CD4-positive, alpha-beta memory T cell (primary cell): ENCODE data around the gene SLC38A5. TPM values are rescaled to one million over a fixed set of nuclear protein-coding genes. Genes with fewer than 3 reads are reported as not detected.

Source experiments
- CTCF ChIA-PET: fragments of 350-600 bp; sonication (Branson Sonifier 250); formaldehyde crosslinking; loops from one replicate; lab custom pipeline; 2021; ENCODE audit warnings: inconsistent platforms; ENCODE audit not compliant: partially characterized antibody; lab: Charles Lee
- POLR2A ChIA-PET: fragments of 350-600 bp; sonication (Branson Sonifier 250); formaldehyde crosslinking; loops from one replicate; lab custom pipeline; 2021; ENCODE audit not compliant: partially characterized antibody; lab: Charles Lee
- DNase-seq, 5 donors: peaks; one replicate each; pipeline versions ENCODE4 v3.0.0 to v3.0.0-alpha.2; 2020 to 2022; ENCODE audit warnings: mixed read lengths in 1 of 5
- H3K27ac ChIP-seq: one replicate; pipeline ENCODE4 v1.7.0; 2013; ENCODE audit warnings: low read depth, low read length
- H3K27me3 ChIP-seq: 2 replicates; pipeline ENCODE4 v1.7.0; 2013; ENCODE audit warnings: mild to moderate bottlenecking, low read length, moderate library complexity; ENCODE audit not compliant: insufficient read depth
- H3K36me3 ChIP-seq: 2 replicates; pipeline ENCODE4 v1.7.0; 2013; ENCODE audit warnings: mild to moderate bottlenecking, low read length, moderate library complexity; ENCODE audit not compliant: insufficient read depth
- H3K4me1 ChIP-seq: 2 replicates; pipeline ENCODE4 v1.7.0; 2013; ENCODE audit warnings: mild to moderate bottlenecking, low read length, moderate library complexity; ENCODE audit not compliant: insufficient read depth
- H3K4me3 ChIP-seq, 2 donors: one replicate each; pipeline ENCODE4 v1.7.0; 2013; ENCODE audit warnings: low read length in 2 of 2, mild to moderate bottlenecking in 1 of 2
- H3K9me3 ChIP-seq, 2 donors: one replicate each; pipeline ENCODE4 v1.7.0; 2013; ENCODE audit warnings: low read length in 2 of 2, control low read depth in 1 of 2; ENCODE audit not compliant: control insufficient read depth in 1 of 2
- H3K27ac Mint-ChIP-seq, 7 donors: one replicate each; pipeline ENCODE4 v1.8.0; 2020 to 2021; ENCODE audit warnings: mixed read lengths in 7 of 7, mild to moderate bottlenecking in 6 of 7, inconsistent platforms in 3 of 7, moderate library complexity in 3 of 7
- H3K27me3 Mint-ChIP-seq, 2 donors: one replicate each; pipeline ENCODE4 v1.8.0; 2020 to 2021; ENCODE audit warnings: mixed read lengths in 2 of 2
- H3K36me3 Mint-ChIP-seq, 2 donors: one replicate each; pipeline ENCODE4 v1.8.0; 2020 to 2021; ENCODE audit warnings: mixed read lengths in 2 of 2, inconsistent platforms in 1 of 2, mild to moderate bottlenecking in 1 of 2
- H3K4me1 Mint-ChIP-seq, 4 donors: one replicate each; pipeline ENCODE4 v1.8.0; 2020 to 2021; ENCODE audit warnings: mixed read lengths in 4 of 4, mild to moderate bottlenecking in 1 of 4
- H3K4me3 Mint-ChIP-seq, 8 donors: one replicate each; pipeline ENCODE4 v1.8.0; 2020 to 2021; ENCODE audit warnings: mixed read lengths in 8 of 8, mild to moderate bottlenecking in 7 of 8, moderate library complexity in 6 of 8, inconsistent platforms in 3 of 8
- H3K9me3 Mint-ChIP-seq, 8 donors: one replicate each; pipeline ENCODE4 v1.8.0; 2020 to 2021; ENCODE audit warnings: mixed read lengths in 8 of 8, mild to moderate bottlenecking in 5 of 8, inconsistent platforms in 3 of 8, moderate library complexity in 1 of 8
- intact Hi-C: fragments of 100-400 bp; cut with micrococcal nuclease; formaldehyde crosslinking; loops from one replicate; pipeline ENCODE4 v1.15.1; 2023
- polyA plus RNA-seq, 2 donors: library from polyadenylated mRNA; unstranded; fragments of 300-500 nt; fragmentation: Illumina TruSeq; gene quantifications; one replicate each; pipeline ENCODE4 v1.2.3, GENCODE V29; 2021
- total RNA-seq, 2 experiments: library from RNA; stranded (reverse); gene quantifications; one replicate each; pipeline ENCODE4 v1.2.3, GENCODE V29; 2021

SLC38A5 gene
- total and polyA plus RNA-seq, 4 experiments from 2014 or later = 18.4 to 34.0 (median 21.2) TPM

DNA sequence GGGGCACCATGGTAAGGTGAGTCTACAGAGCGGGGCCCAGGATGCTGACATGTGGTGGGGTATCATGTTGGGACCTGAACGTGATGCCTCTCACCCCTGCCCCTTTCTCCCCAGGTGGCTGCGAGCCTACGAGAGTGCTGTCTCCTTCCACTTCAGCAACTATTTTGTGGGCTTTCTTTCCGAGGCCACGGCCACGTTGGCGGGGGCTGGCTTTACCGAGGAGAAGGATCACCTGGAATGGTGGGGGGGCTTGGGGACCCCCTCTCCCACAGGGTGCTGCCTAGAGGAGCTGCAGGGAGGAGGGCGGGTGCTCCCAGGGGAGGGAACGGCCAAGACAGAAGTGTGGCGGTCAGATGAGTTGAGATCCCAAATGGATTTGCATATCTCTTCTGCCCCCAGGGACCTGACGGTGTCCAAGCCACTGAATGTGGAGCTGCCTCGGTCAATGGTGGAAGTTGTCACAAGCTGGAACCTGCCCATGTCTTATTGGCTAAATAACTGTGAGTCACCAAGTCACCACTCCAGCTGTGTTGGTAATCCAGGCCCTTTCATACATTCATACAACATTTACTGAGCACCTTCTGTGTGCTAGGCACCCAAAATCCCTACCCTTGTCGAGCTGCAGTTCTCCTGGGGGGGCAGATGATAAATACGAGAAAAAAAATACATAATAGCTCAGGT, 44.2 kb upstream of the SLC38A5 start:
- H3K9me3 Mint-ChIP-seq = peaks cover 0 to 4% (median 0%) of the 10 kb centered on the region in 8 donors
- H3K27ac ChIP-seq = no peak overlapping the region
- no peaks in the 10 kb centered on the region for H3K27me3 ChIP-seq
- no peak overlapping the region for H3K4me3 Mint-ChIP-seq
- no peak overlapping the region for H3K4me3 ChIP-seq
- no peaks in the 10 kb centered on the region for H3K36me3 ChIP-seq
- ChIA-PET POLR2A (no interaction called here), CTCF (interaction anchor here (0.9 kb wide), 1 partner anchor 24 kb away, joined by 3 read pairs; no protein-coding TSS in a partner anchor)
- intact Hi-C loops = no loop called here
- H3K27me3 Mint-ChIP-seq = no peaks in the 10 kb centered on the region
- H3K9me3 ChIP-seq = no peaks in the 10 kb centered on the region
- peaks cover 20% of the 10 kb centered on the region for H3K4me1 ChIP-seq
- peaks cover 11 to 28% (median 18%) of the 10 kb centered on the region in 4 donors for H3K4me1 Mint-ChIP-seq
- DNase-seq = no peak
- peaks cover 7 to 28% of the 10 kb centered on the region in 2 donors for H3K36me3 Mint-ChIP-seq
- H3K27ac Mint-ChIP-seq = no peak overlapping the region

DNA sequence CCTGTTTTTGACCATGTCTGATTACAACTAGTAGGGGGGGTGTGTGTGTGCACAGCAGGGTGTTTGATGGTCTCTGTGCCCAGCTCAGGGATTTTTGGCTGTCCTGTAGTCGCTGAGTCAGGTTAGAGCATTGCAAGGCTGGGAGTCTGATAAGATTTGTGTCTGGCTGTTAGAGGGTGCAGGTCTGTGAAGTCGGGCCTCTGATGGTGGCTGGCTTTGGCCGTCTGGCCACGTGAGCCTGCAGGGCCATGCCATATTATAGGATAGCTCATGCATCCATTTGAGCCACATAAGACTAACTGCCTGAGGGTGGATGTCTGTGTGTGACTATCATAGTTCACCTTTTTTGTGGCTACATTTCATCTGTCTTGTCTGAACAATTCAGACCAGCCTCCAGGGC, 43.6 kb upstream of the SLC38A5 start:
- ChIA-PET POLR2A (interaction anchor here (1.4 kb wide), 1 partner anchor 60 kb away, joined by 4 read pairs; the partner anchor contains the start of gene RBM3), CTCF (interaction anchor here (0.6 kb wide), 1 partner anchor 24 kb away, joined by 3 read pairs; no protein-coding TSS in a partner anchor)
- H3K4me3 ChIP-seq = no peak overlapping the region
- H3K9me3 ChIP-seq = no peaks in the 10 kb centered on the region
- H3K36me3 Mint-ChIP-seq = peaks cover 7 to 29% of the 10 kb centered on the region in 2 donors
- peaks cover 21% of the 10 kb centered on the region for H3K4me1 ChIP-seq
- no peak overlapping the region for H3K27ac Mint-ChIP-seq
- peaks cover 0 to 4% (median 0%) of the 10 kb centered on the region in 8 donors for H3K9me3 Mint-ChIP-seq
- DNase-seq = no peak
- intact Hi-C loops = no loop called here
- no peak overlapping the region for H3K27ac ChIP-seq
- no peaks in the 10 kb centered on the region for H3K36me3 ChIP-seq
- no peak overlapping the region for H3K4me3 Mint-ChIP-seq
- H3K4me1 Mint-ChIP-seq = peaks cover 10 to 28% (median 16%) of the 10 kb centered on the region in 4 donors
- H3K27me3 Mint-ChIP-seq = no peaks in the 10 kb centered on the region
- H3K27me3 ChIP-seq = no peaks in the 10 kb centered on the region

DNA sequence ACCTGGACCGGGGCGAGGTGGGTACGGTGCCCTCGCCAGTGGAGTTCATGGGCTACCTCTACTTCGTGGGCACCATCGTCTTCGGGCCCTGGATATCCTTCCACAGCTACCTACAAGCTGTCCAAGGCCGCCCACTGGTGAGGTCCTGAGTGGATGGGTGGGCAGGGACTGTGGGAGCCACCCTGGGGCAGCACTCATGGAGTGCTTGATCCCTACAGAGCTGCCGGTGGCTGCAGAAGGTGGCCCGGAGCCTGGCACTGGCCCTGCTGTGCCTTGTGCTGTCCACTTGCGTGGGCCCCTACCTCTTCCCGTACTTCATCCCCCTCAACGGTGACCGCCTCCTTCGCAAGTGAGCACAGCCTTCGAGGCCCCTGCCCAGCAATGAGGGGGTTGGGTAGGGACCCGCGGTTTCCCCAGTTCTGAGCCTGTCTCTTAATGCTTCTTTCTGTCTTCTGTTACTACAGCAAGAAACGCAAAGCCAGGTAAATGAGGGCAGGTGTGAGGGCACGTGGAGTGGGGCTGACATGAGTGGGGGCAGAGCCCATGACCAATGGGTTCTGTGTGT, 42.4 kb upstream of the SLC38A5 start:
- Mint-ChIP-seq H3K27me3 (no peaks in the 10 kb centered on the region), H3K4me1 (peaks cover 11 to 28% (median 18%) of the 10 kb centered on the region in 4 donors), H3K27ac (no peak overlapping the region), H3K9me3 (peaks cover 0 to 4% (median 0%) of the 10 kb centered on the region in 8 donors), H3K4me3 (no peak overlapping the region), H3K36me3 (peaks cover 7 to 29% of the 10 kb centered on the region in 2 donors)
- Histone ChIP-seq H3K9me3 (no peaks in the 10 kb centered on the region), H3K27ac (no peak overlapping the region), H3K4me3 (no peak overlapping the region), H3K36me3 (no peaks in the 10 kb centered on the region), H3K27me3 (no peaks in the 10 kb centered on the region), H3K4me1 (peaks cover 21% of the 10 kb centered on the region)
- ChIA-PET POLR2A (interaction anchor here (1.4 kb wide), 1 partner anchor 62 kb away, joined by 4 read pairs; the partner anchor contains the start of gene RBM3), CTCF (no interaction called here)
- no peak for DNase-seq
- intact Hi-C loops = no loop called here

DNA sequence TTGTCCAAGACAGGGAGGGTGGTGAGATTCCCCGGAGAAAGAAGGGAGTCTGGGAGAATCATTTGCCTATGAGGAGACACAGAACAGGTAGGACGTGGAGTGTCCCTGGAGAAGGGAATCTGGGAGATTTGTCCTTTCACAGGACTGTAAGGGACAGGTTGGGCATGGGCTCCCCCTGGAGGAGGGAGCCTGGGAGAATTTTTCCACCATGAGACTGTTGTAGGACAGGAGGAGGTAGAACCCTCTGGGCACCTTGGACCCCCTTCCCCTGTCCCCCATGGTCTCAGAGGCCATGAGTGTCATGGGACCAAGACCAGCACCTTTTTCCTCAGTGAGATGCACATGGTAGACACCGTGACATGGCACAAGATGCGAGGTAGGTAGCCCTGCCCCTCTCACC, 41.5 kb upstream of the SLC38A5 start:
- H3K36me3 Mint-ChIP-seq = peaks cover 7 to 24% of the 10 kb centered on the region in 2 donors
- Histone ChIP-seq H3K9me3 (no peaks in the 10 kb centered on the region), H3K4me1 (peaks cover 16% of the 10 kb centered on the region), H3K36me3 (no peaks in the 10 kb centered on the region), H3K4me3 (no peak overlapping the region), H3K27ac (no peak overlapping the region), H3K27me3 (no peaks in the 10 kb centered on the region)
- ChIA-PET CTCF (no interaction called here), POLR2A (no interaction called here)
- H3K27ac Mint-ChIP-seq = peak overlapping the region in 2 of 7 donors; percentile 46 to 48
- peak overlapping the region in 1 of 8 donors; percentile 20 for H3K4me3 Mint-ChIP-seq
- no peak for DNase-seq
- intact Hi-C loops = no loop called here
- H3K27me3 Mint-ChIP-seq = no peaks in the 10 kb centered on the region
- H3K4me1 Mint-ChIP-seq = peaks cover 10 to 28% (median 12%) of the 10 kb centered on the region in 4 donors
- H3K9me3 Mint-ChIP-seq = peaks cover 0 to 1% (median 0%) of the 10 kb centered on the region in 8 donors

DNA sequence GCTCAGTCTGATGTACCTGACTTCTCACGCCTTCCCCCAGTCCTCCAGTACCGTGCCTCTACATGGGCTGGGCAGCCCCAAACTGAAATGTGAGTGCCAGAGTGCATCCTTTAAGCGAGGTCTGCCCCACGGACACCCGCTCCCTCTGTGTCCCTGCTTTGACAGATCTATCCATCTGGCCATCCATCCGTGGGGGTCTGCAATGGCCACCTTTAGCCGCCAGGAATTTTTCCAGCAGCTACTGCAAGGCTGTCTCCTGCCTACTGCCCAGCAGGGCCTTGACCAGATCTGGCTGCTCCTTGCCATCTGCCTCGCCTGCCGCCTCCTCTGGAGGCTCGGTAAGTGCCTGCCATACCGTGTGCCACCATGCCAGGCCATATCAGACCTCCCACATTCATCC, 39.6 kb upstream of the SLC38A5 start:
- Mint-ChIP-seq H3K27ac (peak overlapping the region; percentile 61 to 96 (median 91)), H3K27me3 (no peaks in the 10 kb centered on the region), H3K9me3 (peaks cover 0 to 1% (median 0%) of the 10 kb centered on the region in 8 donors), H3K4me1 (peaks cover 10 to 23% (median 12%) of the 10 kb centered on the region in 4 donors), H3K4me3 (peak overlapping the region; percentile 82 to 91 (median 88)), H3K36me3 (peaks cover 0 to 13% of the 10 kb centered on the region in 2 donors)
- no peak for DNase-seq
- Histone ChIP-seq H3K27ac (peak overlapping the region; percentile 78), H3K4me3 (peak overlapping the region in 1 of 2 donors; percentile 64), H3K9me3 (no peaks in the 10 kb centered on the region), H3K36me3 (no peaks in the 10 kb centered on the region), H3K27me3 (no peaks in the 10 kb centered on the region), H3K4me1 (peaks cover 16% of the 10 kb centered on the region)
- ChIA-PET POLR2A (interaction anchor here (0.7 to 3.1 kb wide), 4 partner anchors 11 to 65 kb away, joined by 3 to 19 read pairs (median 6); partner anchors contain the start of genes EBP, RBM3 and TBC1D25), CTCF (interaction anchor here (0.5 kb wide), 1 partner anchor 1364 kb away, joined by 3 read pairs; no protein-coding TSS in a partner anchor)
- intact Hi-C loops = no loop called here

DNA sequence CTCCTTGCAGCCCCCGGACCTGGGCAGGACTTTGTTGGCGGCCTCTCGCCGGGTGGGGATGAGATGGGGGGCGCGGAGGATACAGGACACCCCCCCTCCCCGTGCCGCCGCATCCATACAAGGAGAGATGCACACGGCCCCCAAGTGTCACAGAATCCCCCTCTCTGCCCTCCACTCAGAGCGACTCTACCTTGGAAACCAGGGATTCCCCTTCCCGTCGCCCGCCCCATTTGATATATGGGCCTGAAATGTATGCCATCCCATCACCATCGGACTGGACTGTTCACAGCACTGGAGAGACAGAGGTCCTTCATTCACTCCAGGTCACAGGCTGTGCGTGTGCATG, 39.2 kb upstream of the SLC38A5 start:
- Histone ChIP-seq H3K27ac (peak overlapping the region; percentile 78), H3K36me3 (no peaks in the 10 kb centered on the region), H3K27me3 (no peaks in the 10 kb centered on the region), H3K4me3 (peak overlapping the region; percentile 36 to 64), H3K4me1 (peaks cover 16% of the 10 kb centered on the region), H3K9me3 (no peaks in the 10 kb centered on the region)
- peak overlapping the region; percentile 61 to 96 (median 91) for H3K27ac Mint-ChIP-seq
- CTCF ChIA-PET = interaction anchor here (0.5 kb wide), 1 partner anchor 1364 kb away, joined by 3 read pairs; no protein-coding TSS in a partner anchor
- H3K4me1 Mint-ChIP-seq = peaks cover 10 to 23% (median 12%) of the 10 kb centered on the region in 4 donors
- peaks cover 0 to 12% of the 10 kb centered on the region in 2 donors for H3K36me3 Mint-ChIP-seq
- peak in 1 of 5 donors; percentile 56 for DNase-seq
- H3K9me3 Mint-ChIP-seq = peaks cover 0 to 1% (median 0%) of the 10 kb centered on the region in 8 donors
- intact Hi-C loops = no loop called here
- POLR2A ChIA-PET = interaction anchor here (0.7 to 3.1 kb wide), 5 partner anchors 12 to 65 kb away, joined by 3 to 19 read pairs (median 10); partner anchors contain the start of genes EBP, RBM3 and TBC1D25
- H3K4me3 Mint-ChIP-seq = peak overlapping the region; percentile 82 to 91 (median 88)
- no peaks in the 10 kb centered on the region for H3K27me3 Mint-ChIP-seq
